SK-N-SH treated with all-trans-retinoic acid at 6 μM for 48 hours (cell line): ENCODE results near the gene FANCC.

Experiments
- ATAC-seq: fragments of 200-7000 bp; cut with Tn5 transposase; 3 replicates; pipeline ENCODE4 v1.9.1; 2020; ENCODE audit warnings: mild to moderate bottlenecking, moderate library complexity
- ARNTL ChIP-seq: fragments of 450-650 bp; formaldehyde crosslinking; IDR thresholded peaks from 2 replicates; pipeline ENCODE4 v1.5.0; 2020; ENCODE audit warnings: low read depth, mild to moderate bottlenecking, moderate library complexity, borderline replicate concordance
- BACH2 ChIP-seq: fragments of 250-450 bp; sonication (Bioruptor Pico); IDR thresholded peaks from 2 replicates; pipeline ENCODE4 v1.9.0; 2021; ENCODE audit warnings: mild to moderate bottlenecking, borderline replicate concordance
- CSDC2 ChIP-seq: fragments of 250-450 bp; sonication (Bioruptor Pico); IDR thresholded peaks from 2 replicates; pipeline ENCODE4 v1.5.0; 2020; ENCODE audit warnings: mild to moderate bottlenecking, moderate library complexity
- ESRRG ChIP-seq: fragments of 250-450 bp; sonication (Bioruptor Pico); IDR thresholded peaks from 2 replicates; pipeline ENCODE4 v1.6.1; 2021; ENCODE audit warnings: mild to moderate bottlenecking
- GLIS3 ChIP-seq: fragments of 250-450 bp; sonication (Bioruptor Pico); IDR thresholded peaks from 2 replicates; pipeline ENCODE4 v1.5.0; 2020; ENCODE audit warnings: mild to moderate bottlenecking, moderate library complexity
- ISL1 ChIP-seq: fragments of 250-450 bp; sonication (Bioruptor Pico); IDR thresholded peaks from 2 replicates; pipeline ENCODE4 v2.1.2; 2022; ENCODE audit warnings: mild to moderate bottlenecking, moderate library complexity
- OSR1 ChIP-seq: fragments of 250-450 bp; sonication (Bioruptor Pico); IDR thresholded peaks from 2 replicates; pipeline ENCODE4 v1.8.0; 2022; ENCODE audit warnings: moderate library complexity, mild to moderate bottlenecking, inconsistent platforms
- PPARA ChIP-seq: fragments of 250-450 bp; sonication (Bioruptor Pico); IDR thresholded peaks from 2 replicates; pipeline ENCODE4 v1.5.0; 2020; ENCODE audit warnings: mild to moderate bottlenecking, borderline replicate concordance
- RARB ChIP-seq: fragments of 250-450 bp; sonication (Bioruptor Pico); IDR thresholded peaks from 2 replicates; pipeline ENCODE4 v1.8.0; 2021; ENCODE audit warnings: mild to moderate bottlenecking, moderate library complexity
- SNAI2 ChIP-seq: fragments of 250-450 bp; sonication (Bioruptor Pico); IDR thresholded peaks from 2 replicates; pipeline ENCODE4 v1.5.0; 2020; ENCODE audit warnings: mild to moderate bottlenecking, moderate library complexity
- TCF4 ChIP-seq: fragments of 250-450 bp; sonication (Bioruptor Pico); IDR thresholded peaks from 2 replicates; pipeline ENCODE4 v1.8.0; 2021; ENCODE audit warnings: mild to moderate bottlenecking, moderate library complexity, borderline replicate concordance
- TOX ChIP-seq: fragments of 250-450 bp; sonication (Bioruptor Pico); IDR thresholded peaks from 2 replicates; pipeline ENCODE4 v1.8.0; 2021; ENCODE audit warnings: mild to moderate bottlenecking, moderate library complexity, borderline replicate concordance
- TSHZ2 ChIP-seq: fragments of 250-450 bp; sonication (Bioruptor Pico); IDR thresholded peaks from 2 replicates; pipeline ENCODE4 v1.5.0; 2020; ENCODE audit warnings: mild to moderate bottlenecking, moderate library complexity
- ZC3H10 ChIP-seq: fragments of 250-450 bp; sonication (Bioruptor Pico); IDR thresholded peaks from 2 replicates; pipeline ENCODE4 v1.5.1; 2021; ENCODE audit warnings: mild to moderate bottlenecking, moderate library complexity
- ZFP3 ChIP-seq: fragments of 250-450 bp; sonication (Bioruptor Pico); IDR thresholded peaks from 2 replicates; pipeline ENCODE4 v1.5.0; 2020; ENCODE audit warnings: mild to moderate bottlenecking, moderate library complexity
- ZFP30 ChIP-seq: fragments of 450-650 bp; formaldehyde crosslinking; IDR thresholded peaks from 2 replicates; pipeline ENCODE4 v1.5.0; 2022; ENCODE audit warnings: mild to moderate bottlenecking, moderate library complexity
- ZNF70 ChIP-seq: fragments of 450-650 bp; formaldehyde crosslinking; IDR thresholded peaks from 2 replicates; pipeline ENCODE4 v1.5.0; 2020; ENCODE audit warnings: mild to moderate bottlenecking, moderate library complexity
- ZNF8 ChIP-seq: fragments of 450-650 bp; formaldehyde crosslinking; IDR thresholded peaks from 2 replicates; pipeline ENCODE4 v1.5.0; 2020; ENCODE audit warnings: mild to moderate bottlenecking, moderate library complexity
- TF ChIP-seq, protein P1 (sequence below): fragments of 250-450 bp; sonication (Bioruptor Pico); IDR thresholded peaks from 2 replicates; pipeline ENCODE4 v1.5.1; 2021; ENCODE audit warnings: mild to moderate bottlenecking, moderate library complexity
- TF ChIP-seq, protein P2 (sequence below): fragments of 250-450 bp; sonication (Bioruptor Pico); IDR thresholded peaks from 2 replicates; pipeline ENCODE4 v1.8.0; 2021; ENCODE audit warnings: low read depth, mild to moderate bottlenecking, moderate library complexity, borderline replicate concordance

The FANCC gene

DNA sequence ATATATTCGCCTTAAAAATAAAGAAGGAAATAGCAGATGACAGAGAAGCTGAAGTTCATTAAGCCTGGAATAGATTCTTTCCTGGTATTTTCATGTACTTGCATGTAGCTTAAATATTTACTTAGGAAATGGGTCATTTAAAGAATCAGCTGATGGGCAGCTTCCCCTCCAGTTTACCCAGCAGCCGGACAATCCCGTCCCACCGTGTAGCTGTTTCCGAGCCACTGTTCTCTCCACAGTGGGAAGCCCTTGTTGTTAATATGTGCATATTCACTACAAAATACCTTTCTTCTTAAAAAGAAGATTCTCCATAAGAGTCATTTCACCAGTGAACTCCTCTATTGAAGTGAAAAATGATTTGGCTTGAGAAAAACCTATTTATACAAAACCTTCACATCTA is 187.0 kb downstream of the FANCC start:
- TF ChIP-seq, protein P1, sequence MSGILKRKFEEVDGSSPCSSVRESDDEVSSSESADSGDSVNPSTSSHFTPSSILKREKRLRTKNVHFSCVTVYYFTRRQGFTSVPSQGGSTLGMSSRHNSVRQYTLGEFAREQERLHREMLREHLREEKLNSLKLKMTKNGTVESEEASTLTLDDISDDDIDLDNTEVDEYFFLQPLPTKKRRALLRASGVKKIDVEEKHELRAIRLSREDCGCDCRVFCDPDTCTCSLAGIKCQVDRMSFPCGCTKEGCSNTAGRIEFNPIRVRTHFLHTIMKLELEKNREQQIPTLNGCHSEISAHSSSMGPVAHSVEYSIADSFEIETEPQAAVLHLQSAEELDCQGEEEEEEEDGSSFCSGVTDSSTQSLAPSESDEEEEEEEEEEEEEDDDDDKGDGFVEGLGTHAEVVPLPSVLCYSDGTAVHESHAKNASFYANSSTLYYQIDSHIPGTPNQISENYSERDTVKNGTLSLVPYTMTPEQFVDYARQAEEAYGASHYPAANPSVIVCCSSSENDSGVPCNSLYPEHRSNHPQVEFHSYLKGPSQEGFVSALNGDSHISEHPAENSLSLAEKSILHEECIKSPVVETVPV (CRISPR knock-in tag) = no peak
- TF ChIP-seq, protein P2, sequence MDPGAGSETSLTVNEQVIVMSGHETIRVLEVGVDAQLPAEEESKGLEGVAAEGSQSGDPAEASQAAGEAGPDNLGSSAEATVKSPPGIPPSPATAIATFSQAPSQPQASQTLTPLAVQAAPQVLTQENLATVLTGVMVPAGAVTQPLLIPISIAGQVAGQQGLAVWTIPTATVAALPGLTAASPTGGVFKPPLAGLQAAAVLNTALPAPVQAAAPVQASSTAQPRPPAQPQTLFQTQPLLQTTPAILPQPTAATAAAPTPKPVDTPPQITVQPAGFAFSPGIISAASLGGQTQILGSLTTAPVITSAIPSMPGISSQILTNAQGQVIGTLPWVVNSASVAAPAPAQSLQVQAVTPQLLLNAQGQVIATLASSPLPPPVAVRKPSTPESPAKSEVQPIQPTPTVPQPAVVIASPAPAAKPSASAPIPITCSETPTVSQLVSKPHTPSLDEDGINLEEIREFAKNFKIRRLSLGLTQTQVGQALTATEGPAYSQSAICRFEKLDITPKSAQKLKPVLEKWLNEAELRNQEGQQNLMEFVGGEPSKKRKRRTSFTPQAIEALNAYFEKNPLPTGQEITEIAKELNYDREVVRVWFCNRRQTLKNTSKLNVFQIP (CRISPR knock-in tag) = no peak
- no peak for TF ChIP-seq ARNTL
- no peak for TF ChIP-seq GLIS3
- no peak for TF ChIP-seq ZNF8 (CRISPR knock-in tag)
- TF ChIP-seq CSDC2 (CRISPR knock-in tag) = no peak
- no peak for TF ChIP-seq TSHZ2 (CRISPR knock-in tag)
- TF ChIP-seq OSR1 (CRISPR knock-in tag) = no peak
- no peak for TF ChIP-seq RARB (CRISPR knock-in tag)
- no peak for TF ChIP-seq ZFP30 (CRISPR knock-in tag)
- no peak for TF ChIP-seq ESRRG (CRISPR knock-in tag)
- TF ChIP-seq ISL1 (CRISPR knock-in tag) = no peak
- no peak for TF ChIP-seq BACH2 (CRISPR knock-in tag)
- TF ChIP-seq TCF4 (CRISPR knock-in tag) = no peak
- no peak for TF ChIP-seq TOX (CRISPR knock-in tag)
- no peak for ATAC-seq

- ATAC-seq = no peak
- peak; percentile 86 for TF ChIP-seq ZFP3 (CRISPR knock-in tag)
- TF ChIP-seq ZC3H10 (CRISPR knock-in tag) = no peak
- TF ChIP-seq ZFP30 (CRISPR knock-in tag) = no peak
- no peak for TF ChIP-seq SNAI2 (CRISPR knock-in tag)
- TF ChIP-seq TOX (CRISPR knock-in tag) = no peak
- TF ChIP-seq ESRRG (CRISPR knock-in tag) = no peak
- no peak for TF ChIP-seq ZNF70 (CRISPR knock-in tag)
- no peak for TF ChIP-seq PPARA (CRISPR knock-in tag)
These were observed 187.8 kb downstream of the FANCC start for GRCh38 chr9:95129476-95130291.

DNA sequence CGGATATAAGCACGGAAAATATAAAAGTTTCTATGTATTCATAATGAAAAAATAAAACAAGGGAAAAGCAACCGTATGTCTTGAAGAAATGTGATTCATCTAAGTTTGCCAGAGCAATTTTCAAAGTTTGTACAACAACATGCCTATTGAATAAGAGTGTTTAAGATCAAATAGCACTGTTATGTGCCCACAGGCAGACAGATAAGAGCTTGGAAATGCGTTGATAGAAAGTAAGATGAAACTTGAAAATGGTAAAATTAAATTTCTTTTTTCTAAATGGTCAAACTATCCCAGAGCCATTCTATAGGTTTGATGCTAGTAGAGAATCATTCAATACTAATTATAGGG is 189.4 kb downstream of the FANCC start:
- ATAC-seq = no peak
- no peak for TF ChIP-seq ZFP30 (CRISPR knock-in tag)
- TF ChIP-seq, protein P2 (CRISPR knock-in tag) = no peak
- no peak for TF ChIP-seq ESRRG (CRISPR knock-in tag)
- TF ChIP-seq OSR1 (CRISPR knock-in tag) = no peak
- TF ChIP-seq ZFP3 (CRISPR knock-in tag) = no peak
- TF ChIP-seq, protein P1 (CRISPR knock-in tag) = no peak
- no peak for TF ChIP-seq SNAI2 (CRISPR knock-in tag)
- no peak for TF ChIP-seq PPARA (CRISPR knock-in tag)
- TF ChIP-seq ISL1 (CRISPR knock-in tag) = no peak
- TF ChIP-seq ZNF8 (CRISPR knock-in tag) = no peak
- TF ChIP-seq TCF4 (CRISPR knock-in tag) = no peak
